ENCODE measurements around the gene NACA.

GRCh38 chr12:56718636-56719035 is 6.5 kb downstream of the NACA start:
- no peak for TF ChIP-seq CTCF (conservative IDR thresholded peaks at IDR 0.05; ENCODE audit: low read depth, low read length)
- no peak for TF ChIP-seq EZH2 (IDR thresholded peaks at IDR 0.05; ENCODE audit: low read length, unreplicated experiment)
- TF ChIP-seq EZH2phosphoT487 (IDR thresholded peaks at IDR 0.05; ENCODE audit: borderline replicate concordance, low read length), result no peak

Data from PC-3 (cell line).